WTC11 (cell line): ENCODE measurements around the gene GSTO2. TPM values are rescaled to one million over a fixed set of nuclear protein-coding genes. Genes with fewer than 3 reads are reported as not detected.

Experiments
- ATAC-seq: fragments of 200-7000 bp; cut with Tn5 transposase; 2 replicates; pipeline ENCODE4 v1.10.0; 2021; ENCODE audit warnings: mild to moderate bottlenecking, moderate library complexity
- CTCF ChIA-PET: fragments of 300-600 bp; sonication (Branson Sonifier 250); formaldehyde crosslinking; loops from one replicate; lab custom pipeline; 2021; ENCODE audit warnings: antibody characterized with exemption; lab: Charles Lee
- POLR2A ChIA-PET: fragments of 350-600 bp; sonication (Branson Sonifier 250); formaldehyde crosslinking; loops from one replicate; lab custom pipeline; 2021; ENCODE audit warnings: antibody characterized with exemption; lab: Charles Lee
- DNase-seq: peaks from one replicate; pipeline ENCODE4 v3.0.0; 2021; ENCODE audit warnings: low spot score
- H3K27ac Mint-ChIP-seq: 2 replicates; pipeline ENCODE4 v1.8.0; 2021; ENCODE audit warnings: mixed read lengths
- H3K27me3 Mint-ChIP-seq: 2 replicates; pipeline ENCODE4 v1.8.0; 2021; ENCODE audit warnings: low read depth, mild to moderate bottlenecking, moderate library complexity, mixed read lengths
- H3K36me3 Mint-ChIP-seq: 2 replicates; pipeline ENCODE4 v1.8.0; 2021; ENCODE audit warnings: mixed read lengths
- H3K4me1 Mint-ChIP-seq: 2 replicates; pipeline ENCODE4 v1.8.0; 2022; ENCODE audit warnings: mixed read lengths
- H3K4me3 Mint-ChIP-seq: 2 replicates; pipeline ENCODE4 v1.8.0; 2021; ENCODE audit warnings: mild to moderate bottlenecking, moderate library complexity, mixed read lengths
- H3K9me3 Mint-ChIP-seq: 2 replicates; pipeline ENCODE4 v1.8.0; 2021; ENCODE audit warnings: mixed read lengths
- ATF6 ChIP-seq: sonication (generic); formaldehyde crosslinking; IDR thresholded peaks from 2 replicates; pipeline ENCODE4 v1.8.1; 2023; ENCODE audit warnings: mild to moderate bottlenecking, missing genetic modification reagents
- CREM ChIP-seq: sonication (generic); formaldehyde crosslinking; IDR thresholded peaks from 2 replicates; pipeline ENCODE4 v1.8.1; 2022; ENCODE audit warnings: mild to moderate bottlenecking, missing genetic modification reagents, moderate library complexity
- CTCF ChIP-seq: fragments of 200-600 bp; IDR thresholded peaks from 2 replicates; pipeline ENCODE4 v1.8.0; 2022; ENCODE audit warnings: antibody characterized with exemption
- ELF4 ChIP-seq: sonication (generic); formaldehyde crosslinking; IDR thresholded peaks from 2 replicates; pipeline ENCODE4 v1.8.1; 2022; ENCODE audit warnings: low read depth, mild to moderate bottlenecking, moderate library complexity, missing genetic modification reagents
- FOXJ3 ChIP-seq: sonication (generic); formaldehyde crosslinking; IDR thresholded peaks from 2 replicates; pipeline ENCODE4 v1.9.0; 2021; ENCODE audit warnings: missing genetic modification reagents, mild to moderate bottlenecking, borderline replicate concordance
- GRHL2 ChIP-seq: fragments of 250-450 bp; sonication (Bioruptor Pico); IDR thresholded peaks from 2 replicates; pipeline ENCODE4 v1.8.0; 2022; ENCODE audit warnings: mild to moderate bottlenecking, moderate library complexity; ENCODE audit not compliant: insufficient replicate concordance, severe bottlenecking
- IRF1 ChIP-seq: sonication (generic); formaldehyde crosslinking; IDR thresholded peaks from 2 replicates; pipeline ENCODE4 v1.8.0; 2023; ENCODE audit warnings: missing genetic modification reagents
- RORB ChIP-seq: fragments of 250-450 bp; sonication (Bioruptor Pico); IDR thresholded peaks from 2 replicates; pipeline ENCODE4 v1.9.0; 2021; ENCODE audit warnings: mild to moderate bottlenecking
- TEAD1 ChIP-seq: sonication (generic); formaldehyde crosslinking; IDR thresholded peaks from 2 replicates; pipeline ENCODE4 v1.8.0; 2022; ENCODE audit warnings: mild to moderate bottlenecking, missing genetic modification reagents
- TP53 ChIP-seq: sonication (generic); formaldehyde crosslinking; IDR thresholded peaks from 2 replicates; pipeline ENCODE4 v1.8.1; 2023; ENCODE audit warnings: mild to moderate bottlenecking, missing genetic modification reagents
- ZNF232 ChIP-seq: sonication (generic); formaldehyde crosslinking; IDR thresholded peaks from 2 replicates; pipeline ENCODE4 v1.8.0; 2022; ENCODE audit warnings: mild to moderate bottlenecking, missing genetic modification reagents
- ZNF423 ChIP-seq: fragments of 250-450 bp; sonication (Bioruptor Pico); IDR thresholded peaks from 2 replicates; pipeline ENCODE4 v2.1.2; 2022; ENCODE audit warnings: mild to moderate bottlenecking, moderate library complexity
- ZNF671 ChIP-seq: fragments of 250-450 bp; sonication (Bioruptor Pico); IDR thresholded peaks from 2 replicates; pipeline ENCODE4 v1.8.0; 2021; ENCODE audit warnings: mild to moderate bottlenecking
- total RNA-seq: library from RNA; stranded (reverse); gene quantifications from 3 replicates; pipeline ENCODE4 v1.2.3, GENCODE V29; 2021

Gene GSTO2
- total RNA-seq, 1 experiment from 2014 or later = 10.7 TPM

GRCh38 chr10:104296687-104297436, 27.9 kb downstream of the GSTO2 start:
- no peak overlapping the region for H3K4me3 Mint-ChIP-seq
- CTCF ChIA-PET = interaction anchor here (0.7 to 9.0 kb wide), 4 partner anchors 9 to 57 kb away, joined by 3 to 126 read pairs (median 20); partner anchors contain the start of gene CFAP58
- H3K36me3 Mint-ChIP-seq = peaks cover under 1% of the 10 kb centered on the region; the same call in 1 of the 2 replicates

GRCh38 chr10:104297697-104298660, 29.0 kb downstream of the GSTO2 start:
- Mint-ChIP-seq H3K27me3 (no peaks in the 10 kb centered on the region), H3K9me3 (peaks cover 14% of the 10 kb centered on the region), H3K36me3 (peaks cover 9% of the 10 kb centered on the region), H3K4me3 (no peak overlapping the region), H3K27ac (no peak overlapping the region), H3K4me1 (peaks cover 14% of the 10 kb centered on the region)
- ATAC-seq = peak; percentile 98
- DNase-seq = peak; percentile 89
- ChIA-PET CTCF (interaction anchor here (0.5 to 9.0 kb wide), 12 partner anchors 8 to 177 kb away, joined by 3 to 126 read pairs (median 7); partner anchors contain the start of genes CFAP58 and ITPRIP), POLR2A (no interaction called here)
- TF ChIP-seq FOXJ3 (CRISPR knock-in tag) = no peak
- TF ChIP-seq CTCF = peak; percentile 78
- no peak for TF ChIP-seq TP53 (CRISPR knock-in tag)

More at GRCh38 chr10:104296687-104297436, 27.9 kb downstream of the GSTO2 start:
- DNase-seq (no peak), ATAC-seq (no peak)
- TF ChIP-seq GRHL2 (CRISPR knock-in tag) (no peak), TEAD1 (CRISPR knock-in tag) (no peak), ZNF423 (CRISPR knock-in tag) (no peak), ATF6 (CRISPR knock-in tag) (no peak), ZNF232 (CRISPR knock-in tag) (no peak), ZNF671 (CRISPR knock-in tag) (no peak), ELF4 (CRISPR knock-in tag) (no peak), IRF1 (CRISPR knock-in tag) (no peak), CREM (no peak), RORB (no peak)
- Mint-ChIP-seq H3K9me3 (peaks cover 4% of the 10 kb centered on the region), H3K27me3 (no peaks in the 10 kb centered on the region), H3K27ac (no peak overlapping the region), H3K4me1 (peaks cover 22% of the 10 kb centered on the region)
- POLR2A ChIA-PET = interaction anchor here (0.6 kb wide), 1 partner anchor 15 kb away, joined by 3 read pairs; no protein-coding TSS in a partner anchor
